Measurements from ENCODE around the gene SPACA6. TPM values are rescaled to one million over a fixed set of nuclear protein-coding genes. Genes with fewer than 3 reads are reported as not detected.

The SPACA6 gene
- total and polyA plus RNA-seq, 9 of the 15 experiments (the other 6 are each of a cell fraction or from before 2014, with no cell fraction given) = 1.3 to 17.3 (median 6.2) TPM

DNA sequence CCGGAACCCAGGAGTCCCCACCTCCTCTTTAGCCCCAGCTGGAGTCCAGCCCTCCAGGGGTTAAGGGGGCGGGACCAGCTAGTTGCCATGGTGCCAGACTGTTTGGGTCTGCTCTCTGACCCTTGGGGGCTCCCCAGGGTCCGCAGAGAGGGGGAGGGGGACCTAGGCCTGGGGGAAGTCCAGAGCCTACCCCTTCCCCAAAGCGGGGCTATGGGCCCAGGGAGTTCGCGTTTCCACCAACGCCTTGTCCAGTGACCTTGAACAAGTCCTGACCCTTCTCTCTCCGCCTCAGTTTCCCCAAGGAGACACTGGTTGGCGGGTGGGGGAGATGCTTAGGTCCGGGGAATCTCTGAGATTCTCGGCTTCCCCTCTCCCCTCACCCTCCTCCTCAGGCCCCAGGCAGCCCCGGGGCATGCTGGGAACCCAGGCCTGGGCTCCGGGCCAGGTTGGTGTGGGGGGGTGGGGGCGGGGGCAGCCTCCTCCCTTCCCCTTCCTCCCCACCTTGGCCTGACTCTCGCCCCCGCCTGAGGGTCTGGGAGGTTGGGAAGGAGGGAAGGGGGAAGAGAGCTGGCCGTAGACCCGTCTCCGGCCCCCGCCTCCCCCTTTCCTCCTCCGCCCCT, 2.6 kb upstream of the SPACA6 start (continued):
- TF ChIP-seq ZNF655 (CRISPR knock-in tag; IDR thresholded peaks at IDR 0.05) = no peak
- TF ChIP-seq, protein P1, sequence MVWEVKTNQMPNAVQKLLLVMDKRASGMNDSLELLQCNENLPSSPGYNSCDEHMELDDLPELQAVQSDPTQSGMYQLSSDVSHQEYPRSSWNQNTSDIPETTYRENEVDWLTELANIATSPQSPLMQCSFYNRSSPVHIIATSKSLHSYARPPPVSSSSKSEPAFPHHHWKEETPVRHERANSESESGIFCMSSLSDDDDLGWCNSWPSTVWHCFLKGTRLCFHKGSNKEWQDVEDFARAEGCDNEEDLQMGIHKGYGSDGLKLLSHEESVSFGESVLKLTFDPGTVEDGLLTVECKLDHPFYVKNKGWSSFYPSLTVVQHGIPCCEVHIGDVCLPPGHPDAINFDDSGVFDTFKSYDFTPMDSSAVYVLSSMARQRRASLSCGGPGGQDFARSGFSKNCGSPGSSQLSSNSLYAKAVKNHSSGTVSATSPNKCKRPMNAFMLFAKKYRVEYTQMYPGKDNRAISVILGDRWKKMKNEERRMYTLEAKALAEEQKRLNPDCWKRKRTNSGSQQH (CRISPR knock-in tag; IDR thresholded peaks at IDR 0.05) = no peak
- no peak for TF ChIP-seq HMG20B (CRISPR knock-in tag; IDR thresholded peaks at IDR 0.05)
- TF ChIP-seq HNRNPL (IDR thresholded peaks at IDR 0.05; ENCODE audit: low read depth, low read length) = no peak
- TF ChIP-seq MTA1 (IDR thresholded peaks at IDR 0.05; ENCODE audit: borderline replicate concordance) = no peak
- TF ChIP-seq ZNF740 (CRISPR knock-in tag; IDR thresholded peaks at IDR 0.05) = peak; percentile 97
- TF ChIP-seq ZNF740 (tag; IDR thresholded peaks at IDR 0.05) = peak in 1 of 2 experiments; percentile 95; a peak in 2 of 4 replicates
- no peak for TF ChIP-seq ARID4B (CRISPR knock-in tag; IDR thresholded peaks at IDR 0.05)
- no peak for TF ChIP-seq ZNF140 (CRISPR knock-in tag; IDR thresholded peaks at IDR 0.05)
- no peak for TF ChIP-seq ZZZ3 (IDR thresholded peaks at IDR 0.05)
- TF ChIP-seq SMARCB1 (IDR thresholded peaks at IDR 0.05; ENCODE audit: insufficient read length, low read depth) = no peak
- no peak for TF ChIP-seq ETS2 (tag; IDR thresholded peaks at IDR 0.05; ENCODE audit: borderline replicate concordance, poor library complexity, severe bottlenecking)
- peak; percentile 77 for TF ChIP-seq ESRRA (IDR thresholded peaks at IDR 0.05; ENCODE audit: borderline replicate concordance, low read depth)
- TF ChIP-seq NR3C1 (CRISPR knock-in tag; IDR thresholded peaks at IDR 0.05) = no peak
- TF ChIP-seq KLF10 (CRISPR knock-in tag; IDR thresholded peaks at IDR 0.05) = no peak
- TF ChIP-seq, protein P2, sequence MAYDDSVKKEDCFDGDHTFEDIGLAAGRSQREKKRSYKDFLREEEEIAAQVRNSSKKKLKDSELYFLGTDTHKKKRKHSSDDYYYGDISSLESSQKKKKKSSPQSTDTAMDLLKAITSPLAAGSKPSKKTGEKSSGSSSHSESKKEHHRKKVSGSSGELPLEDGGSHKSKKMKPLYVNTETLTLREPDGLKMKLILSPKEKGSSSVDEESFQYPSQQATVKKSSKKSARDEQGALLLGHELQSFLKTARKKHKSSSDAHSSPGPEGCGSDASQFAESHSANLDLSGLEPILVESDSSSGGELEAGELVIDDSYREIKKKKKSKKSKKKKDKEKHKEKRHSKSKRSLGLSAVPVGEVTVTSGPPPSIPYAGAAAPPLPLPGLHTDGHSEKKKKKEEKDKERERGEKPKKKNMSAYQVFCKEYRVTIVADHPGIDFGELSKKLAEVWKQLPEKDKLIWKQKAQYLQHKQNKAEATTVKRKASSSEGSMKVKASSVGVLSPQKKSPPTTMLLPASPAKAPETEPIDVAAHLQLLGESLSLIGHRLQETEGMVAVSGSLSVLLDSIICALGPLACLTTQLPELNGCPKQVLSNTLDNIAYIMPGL (CRISPR knock-in tag; IDR thresholded peaks at IDR 0.05) = no peak
